GM12878 (cell line): ENCODE results near the gene CLIC5. TPM values are rescaled to one million over a fixed set of nuclear protein-coding genes. Genes with fewer than 3 reads are reported as not detected.

Experiments used
- ATAC-seq: fragments of 200-7000 bp; cut with Tn5 transposase; 3 replicates; pipeline ENCODE4 v1.9.1; 2020; ENCODE audit warnings: mild to moderate bottlenecking, moderate library complexity
- BruUV-seq: library from RNA; stranded (reverse); fragments of 400-500 nt; replicated peaks from 2 replicates; lab custom pipeline; 2021; lab: Mats Ljungman, UMichigan
- CTCF ChIA-PET: fragments of 300-600 bp; sonication (Branson Sonifier 250); formaldehyde crosslinking; extraction: SDS; loops from one replicate; lab custom pipeline; 2021; ENCODE audit warnings: inconsistent platforms; lab: Yijun Ruan, JAX
- POLR2A ChIA-PET: fragments of 350-600 bp; formaldehyde crosslinking; extraction: SDS; loops from one replicate; lab custom pipeline; 2021; ENCODE audit warnings: inconsistent platforms; lab: Charles Lee
- RAD21 ChIA-PET: fragments of 300-600 bp; sonication (Branson Sonifier 250); formaldehyde crosslinking; loops from one replicate; lab custom pipeline; 2023; ENCODE audit warnings: antibody characterized with exemption; ENCODE audit not compliant: unreplicated experiment; lab: Charles Lee
- SMC1A ChIA-PET: fragments of 300-600 bp; sonication (Branson Sonifier 250); formaldehyde crosslinking; loops from one replicate; lab custom pipeline; 2023; ENCODE audit not compliant: unreplicated experiment, uncharacterized antibody; lab: Charles Lee
- DNase-seq: peaks from one replicate; pipeline ENCODE4 v3.0.0-alpha.2; 2011; ENCODE audit warnings: low read depth, low spot score
- FAIRE-seq: peaks from 3 replicates; lab custom pipeline; 2011; peaks lifted over from hg19 to GRCh38; lab: Jason Lieb, UNC
- H2AFZ ChIP-seq: 2 replicates; pipeline ENCODE4 v1.6.0; 2011; ENCODE audit warnings: low read depth, low read length, control low read depth; ENCODE audit not compliant: control insufficient read depth
- H3K27ac ChIP-seq: 2 replicates; pipeline ENCODE4 v1.5.1; 2011; ENCODE audit warnings: control low read depth; ENCODE audit not compliant: control insufficient read depth, insufficient read depth
- H3K27me3 ChIP-seq, 2 experiments: replicated peaks in 1 of 2; 2 replicates each; pipeline versions ENCODE4 v1.6.0 to v1.6.1; 2011; ENCODE audit warnings: low read length in 1 of 2; ENCODE audit not compliant: control insufficient read depth in 2 of 2, insufficient read depth in 2 of 2
- H3K36me3 ChIP-seq, 2 experiments: 2 replicates each; pipeline ENCODE4 v1.5.1; 2011; ENCODE audit warnings: low read length in 1 of 2; ENCODE audit not compliant: control insufficient read depth in 2 of 2, insufficient read depth in 2 of 2
- H3K4me1 ChIP-seq: 2 replicates; pipeline ENCODE4 v1.6.1; 2011; ENCODE audit warnings: mild to moderate bottlenecking, low read length, moderate library complexity, mixed read lengths; ENCODE audit not compliant: control insufficient read depth, insufficient read depth
- H3K4me2 ChIP-seq: 2 replicates; pipeline ENCODE4 v1.6.0; 2011; ENCODE audit warnings: control low read depth; ENCODE audit not compliant: control insufficient read depth, insufficient read depth
- H3K4me3 ChIP-seq: fragments of 200-600 bp; sonication (generic); 2 replicates; pipeline ENCODE4 v1.5.1; 2016
- H3K79me2 ChIP-seq: 2 replicates; pipeline ENCODE4 v1.6.0; 2011; ENCODE audit warnings: low read length; ENCODE audit not compliant: control insufficient read depth, insufficient read depth
- H3K9ac ChIP-seq: 2 replicates; pipeline ENCODE4 v1.8.0; 2011; ENCODE audit warnings: low read length, control low read depth, mixed read lengths; ENCODE audit not compliant: control insufficient read depth, insufficient read depth
- H3K9me3 ChIP-seq: replicated peaks from 3 replicates; pipeline ENCODE4 v1.5.1; 2011; ENCODE audit warnings: mild to moderate bottlenecking, low read length; ENCODE audit not compliant: control insufficient read depth, insufficient read depth
- H4K20me1 ChIP-seq: 2 replicates; pipeline ENCODE4 v1.6.0; 2011; ENCODE audit not compliant: control insufficient read depth, insufficient read depth
- BCL3 ChIP-seq: IDR thresholded peaks from 2 replicates; pipeline ENCODE4 v1.6.1; 2011; ENCODE audit warnings: borderline replicate concordance, low read depth, mild to moderate bottlenecking, moderate library complexity, low read length; ENCODE audit not compliant: insufficient read depth, poor library complexity, severe bottlenecking
- JUNB ChIP-seq: IDR thresholded peaks from 2 replicates; pipeline ENCODE4 v1.6.1; 2016; ENCODE audit warnings: antibody characterized with exemption, mild to moderate bottlenecking
- MEF2B ChIP-seq: fragments of 450-650 bp; IDR thresholded peaks from 2 replicates; pipeline ENCODE4 v1.6.1; 2018; ENCODE audit warnings: mild to moderate bottlenecking, moderate library complexity; ENCODE audit not compliant: partially characterized antibody, poor library complexity, severe bottlenecking
- MTA2 ChIP-seq: fragments of 450-650 bp; IDR thresholded peaks from 2 replicates; pipeline ENCODE4 v1.6.1; 2016; ENCODE audit warnings: low read depth, mild to moderate bottlenecking, moderate library complexity
- NR2C1 ChIP-seq: fragments of 450-650 bp; IDR thresholded peaks from 2 replicates; pipeline ENCODE4 v1.6.1; 2017; ENCODE audit warnings: antibody characterized with exemption, mild to moderate bottlenecking, moderate library complexity
- NR2F1 ChIP-seq: fragments of 450-650 bp; conservative IDR thresholded peaks from 2 replicates; pipeline ENCODE4 v1.6.1; 2017; ENCODE audit warnings: mild to moderate bottlenecking
- RAD21 ChIP-seq: IDR thresholded peaks from 2 replicates; pipeline ENCODE4 v1.6.1; 2011; ENCODE audit warnings: mild to moderate bottlenecking, low read depth, low read length, moderate library complexity; ENCODE audit not compliant: insufficient read depth
- SP1 ChIP-seq: IDR thresholded peaks from one replicate; pipeline ENCODE4 v1.6.1; 2011; ENCODE audit warnings: low read depth, low read length
- STAT3 ChIP-seq: IDR thresholded peaks from 2 replicates; pipeline ENCODE4 v1.6.1; 2011; ENCODE audit warnings: low read depth, low read length, improper control_type of control experiment
- WGBS: methylation state at CpG from one replicate; pipeline ENCODE4 v1.1.6; 2016; ENCODE audit warnings: low lambda C conversion rate; ENCODE audit not compliant: insufficient replicate concordance, insufficient coverage; ENCODE audit errors: missing lambda C conversion rate; 5-methylcytosine and 5-hydroxymethylcytosine counted together
- in situ Hi-C: fragments of 300-500 bp; cut with MboI; formaldehyde crosslinking; loops from 9 replicates; pipeline ENCODE4 v1.14.3; 2018; ENCODE audit warnings: mixed read lengths
- intact Hi-C: fragments of 100-400 bp; cut with micrococcal nuclease; formaldehyde crosslinking; loops from one replicate; pipeline ENCODE4 v1.14.2; 2022; ENCODE audit not compliant: unreplicated experiment
- polyA plus RNA-seq, 11 experiments: library from polyadenylated mRNA; depleted of rRNA in 4 of 11; unstranded in 6 of 11; stranded (reverse) in 5 of 11; fragments of >200 nt; fragmentation: Nextera tagmentation in 4 of 11; fragmentation: Illumina TruSeq in 1 of 11; extraction: Ambion mirVana in 4 of 11; extraction: Trizol in 1 of 11; gene quantifications; 1 replicate in 1 of 11; 2 replicates in 10 of 11; pipeline versions ENCODE4 v1.2.1 to v1.2.3, GENCODE V29; 2011 to 2016; ENCODE audit warnings: inconsistent platforms in 2 of 11, missing spikeins in 2 of 11, low read depth in 1 of 11
- total RNA-seq, 4 experiments: library from RNA; depleted of rRNA in 3 of 4; stranded (reverse); fragments of >200 nt in 3 of 4; fragmentation: Illumina TruSeq in 1 of 4; extraction: Trizol in 1 of 4; gene quantifications; 2 replicates each; pipeline versions ENCODE4 v1.2.1 to v1.2.3, GENCODE V29; 2013 to 2021

The CLIC5 gene
- total and polyA plus RNA-seq, 10 of the 15 experiments (the other 5 are each of a cell fraction or from before 2014, with no cell fraction given), result 0.01 to 0.08 (median 0.02) TPM; not detected in 7

DNA sequence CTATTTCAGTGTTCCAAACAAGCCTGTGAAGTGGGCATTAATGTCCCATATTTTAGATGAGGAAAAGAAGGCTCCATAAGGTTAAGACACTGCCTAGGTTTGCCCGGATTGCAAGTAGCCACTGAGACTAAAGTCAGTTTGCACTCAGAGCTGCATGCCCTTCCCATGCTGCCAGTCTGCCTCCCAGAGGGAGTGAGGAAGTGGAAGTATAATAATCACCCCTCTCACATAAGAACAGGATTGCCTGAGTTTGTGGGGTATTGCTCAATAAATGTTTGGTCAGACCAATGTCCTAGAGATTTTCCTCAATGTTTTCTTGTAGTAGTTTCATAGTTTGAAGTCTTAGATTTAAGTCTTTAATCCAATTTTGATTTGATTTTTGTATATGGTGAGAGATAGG lies 43.9 kb upstream of the CLIC5 start:
- 39% methylated on average over 1 of the region's 1 CpG for WGBS
- Histone ChIP-seq H3K9me3 (no peaks in the 10 kb centered on the region; the same call in 2 of the 3 replicates), H3K4me3 (no peak overlapping the region), H2AFZ (no peak overlapping the region), H3K4me2 (no peak overlapping the region), H3K27ac (no peak overlapping the region), H4K20me1 (no peaks in the 10 kb centered on the region), H3K9ac (no peak overlapping the region), H3K79me2 (no peaks in the 10 kb centered on the region), H3K4me1 (no peaks in the 10 kb centered on the region), H3K36me3 (no peaks in the 10 kb centered on the region), H3K27me3 (no peaks in the 10 kb centered on the region)
- FAIRE-seq (no peak), ATAC-seq (no peak), DNase-seq (no peak)
- ChIA-PET RAD21 (no interaction called here), POLR2A (no interaction called here), CTCF (no interaction called here), SMC1A (no interaction called here)
- no TSS peak for BruUV-seq
- in situ Hi-C loops (no loop called here), intact Hi-C loops (no loop called here)
- TF ChIP-seq MEF2B (no peak), STAT3 (no peak), NR2F1 (no peak), JUNB (no peak), NR2C1 (no peak), RAD21 (no peak), BCL3 (no peak), SP1 (no peak), MTA2 (no peak)
